H9 (cell line): ENCODE data around the gene WDR82. TPM values are rescaled to one million over a fixed set of nuclear protein-coding genes. Genes with fewer than 3 reads are reported as not detected.

Experiments
- DNase-seq: peaks from one replicate; pipeline ENCODE4 v3.0.0-alpha.2; 2017
- H2AFZ ChIP-seq: one replicate; pipeline ENCODE4 v1.6.1; 2013; ENCODE audit warnings: mild to moderate bottlenecking, low read length, control low read depth, moderate library complexity
- H2AK5ac ChIP-seq: 2 replicates; pipeline ENCODE4 v1.6.1; 2013; ENCODE audit warnings: low read length, control low read depth, mixed read lengths; ENCODE audit not compliant: insufficient read length
- H2BK120ac ChIP-seq: one replicate; pipeline ENCODE4 v1.6.1; 2013; ENCODE audit warnings: low read depth, mild to moderate bottlenecking, low read length, control low read depth, inconsistent platforms; ENCODE audit not compliant: poor library complexity, severe bottlenecking
- H2BK12ac ChIP-seq: 2 replicates; pipeline ENCODE4 v1.6.1; 2013; ENCODE audit warnings: low read length, control low read depth, mixed read lengths, low read depth; ENCODE audit not compliant: insufficient read length
- H2BK15ac ChIP-seq: 2 replicates; pipeline ENCODE4 v1.6.1; 2013; ENCODE audit warnings: low read depth, low read length, control low read depth
- H2BK20ac ChIP-seq: one replicate; pipeline ENCODE4 v1.6.1; 2013; ENCODE audit warnings: low read depth, mild to moderate bottlenecking, low read length, control low read depth, inconsistent platforms; ENCODE audit not compliant: poor library complexity, severe bottlenecking
- H2BK5ac ChIP-seq: 2 replicates; pipeline ENCODE4 v1.6.1; 2013; ENCODE audit warnings: low read length, control low read depth, mixed read lengths; ENCODE audit not compliant: insufficient read length
- H3K14ac ChIP-seq: 2 replicates; pipeline ENCODE4 v1.6.1; 2013; ENCODE audit warnings: low read length, control low read depth; ENCODE audit not compliant: insufficient read depth
- H3K18ac ChIP-seq: 2 replicates; pipeline ENCODE4 v1.6.1; 2013; ENCODE audit warnings: low read depth, mild to moderate bottlenecking, mixed read lengths, low read length, control low read depth; ENCODE audit not compliant: insufficient read length
- H3K23ac ChIP-seq: 2 replicates; pipeline ENCODE4 v1.6.1; 2013; ENCODE audit warnings: low read length, control low read depth, mixed read lengths, low read depth; ENCODE audit not compliant: insufficient read length
- H3K23me2 ChIP-seq: 2 replicates; pipeline ENCODE4 v1.6.1; 2013; ENCODE audit warnings: low read depth, mild to moderate bottlenecking, mixed read lengths, low read length, control low read depth; ENCODE audit not compliant: insufficient read length, poor library complexity, severe bottlenecking
- H3K27ac ChIP-seq: 2 replicates; pipeline ENCODE4 v1.5.1; 2013; ENCODE audit warnings: low read length, control low read depth, mixed read lengths, low read depth; ENCODE audit not compliant: insufficient read length
- H3K27me3 ChIP-seq: 2 replicates; pipeline ENCODE4 v1.6.1; 2013; ENCODE audit warnings: low read length, control low read depth, inconsistent platforms; ENCODE audit not compliant: insufficient read depth
- H3K4ac ChIP-seq: 2 replicates; pipeline ENCODE4 v1.6.1; 2013; ENCODE audit warnings: low read depth, mild to moderate bottlenecking, control low read depth, inconsistent platforms, low read length, moderate library complexity
- H3K4me1 ChIP-seq: 2 replicates; pipeline ENCODE4 v1.6.1; 2013; ENCODE audit warnings: low read length, control low read depth, inconsistent platforms; ENCODE audit not compliant: insufficient read depth
- H3K4me2 ChIP-seq: 2 replicates; pipeline ENCODE4 v1.6.1; 2013; ENCODE audit warnings: low read length, control low read depth, mixed read lengths; ENCODE audit not compliant: insufficient read length, insufficient read depth
- H3K56ac ChIP-seq: 2 replicates; pipeline ENCODE4 v1.6.1; 2013; ENCODE audit warnings: low read depth, mild to moderate bottlenecking, mixed read lengths, low read length, control low read depth; ENCODE audit not compliant: insufficient read length
- H3K79me1 ChIP-seq: 2 replicates; pipeline ENCODE4 v1.6.1; 2013; ENCODE audit warnings: low read depth, mild to moderate bottlenecking, moderate library complexity, low read length, control low read depth, inconsistent platforms; ENCODE audit not compliant: insufficient read depth, poor library complexity, severe bottlenecking
- H3K79me2 ChIP-seq: 2 replicates; pipeline ENCODE4 v1.6.1; 2013; ENCODE audit warnings: low read length, control low read depth, inconsistent platforms; ENCODE audit not compliant: insufficient read depth
- H3K9ac ChIP-seq: 2 replicates; pipeline ENCODE4 v1.6.1; 2013; ENCODE audit warnings: low read length, control low read depth, mixed read lengths; ENCODE audit not compliant: insufficient read length; ENCODE audit errors: extremely low read depth
- H3K9me3 ChIP-seq: one replicate; pipeline ENCODE4 v1.6.1; 2013; ENCODE audit warnings: low read depth, low read length, inconsistent platforms; ENCODE audit not compliant: control insufficient read depth
- H3T11ph ChIP-seq: one replicate; pipeline ENCODE4 v1.6.1; 2013; ENCODE audit warnings: mild to moderate bottlenecking, low read length, control low read depth, inconsistent platforms
- H4K20me1 ChIP-seq: one replicate; pipeline ENCODE4 v1.6.1; 2013; ENCODE audit not compliant: control insufficient read depth, insufficient read length, insufficient read depth
- H4K5ac ChIP-seq: 2 replicates; pipeline ENCODE4 v1.6.1; 2013; ENCODE audit warnings: low read depth, mild to moderate bottlenecking, mixed read lengths, low read length, control low read depth; ENCODE audit not compliant: insufficient read length
- H4K8ac ChIP-seq: replicated peaks from 2 replicates; pipeline ENCODE4 v1.6.1; 2013; ENCODE audit warnings: low read length, control low read depth, mixed read lengths, low read depth; ENCODE audit not compliant: insufficient read length
- H4K91ac ChIP-seq: 2 replicates; pipeline ENCODE4 v1.6.1; 2013; ENCODE audit warnings: low read depth, mild to moderate bottlenecking, moderate library complexity, mixed read lengths, low read length, control low read depth; ENCODE audit not compliant: insufficient read length
- H3K27ac Mint-ChIP-seq, 3 experiments: 2 replicates in 2 of 3; 3 replicates in 1 of 3; pipeline ENCODE4 v1.8.0; 2020 to 2021; ENCODE audit warnings: mixed read lengths in 3 of 3, mild to moderate bottlenecking in 1 of 3, moderate library complexity in 1 of 3
- H3K27me3 Mint-ChIP-seq: 2 replicates; pipeline ENCODE4 v1.8.0; 2021; ENCODE audit warnings: low read depth, mild to moderate bottlenecking, moderate library complexity, mixed read lengths
- H3K36me3 Mint-ChIP-seq, 3 experiments: 2 replicates in 2 of 3; 3 replicates in 1 of 3; pipeline ENCODE4 v1.8.0; 2020 to 2021; ENCODE audit warnings: low read depth in 3 of 3, mixed read lengths in 3 of 3; ENCODE audit not compliant: insufficient read depth in 1 of 3
- H3K4me1 Mint-ChIP-seq, 2 experiments: 2 replicates each; pipeline ENCODE4 v1.8.0; 2020; ENCODE audit warnings: mixed read lengths in 2 of 2
- H3K4me3 Mint-ChIP-seq, 2 experiments: 2 replicates in 1 of 2; 3 replicates in 1 of 2; pipeline ENCODE4 v1.8.0; 2020 to 2021; ENCODE audit warnings: mild to moderate bottlenecking in 2 of 2, mixed read lengths in 2 of 2, moderate library complexity in 1 of 2
- H3K9me3 Mint-ChIP-seq, 2 experiments: 2 replicates in 1 of 2; 3 replicates in 1 of 2; pipeline ENCODE4 v1.8.0; 2020; ENCODE audit warnings: mild to moderate bottlenecking in 2 of 2, mixed read lengths in 2 of 2, moderate library complexity in 1 of 2
- CTCF ChIP-seq: fragments of 200-600 bp; sonication (generic); conservative IDR thresholded peaks from 3 replicates; pipeline ENCODE4 v1.8.0; 2021; ENCODE audit warnings: antibody characterized with exemption, mild to moderate bottlenecking
- WGBS: extraction: QIAGEN DNeasy Blood & Tissue Kit; methylation state at CpG from one replicate; pipeline ENCODE4 v1.1.7; 2013; ENCODE audit warnings: missing lambda C conversion rate, low lambda C conversion rate, mixed read lengths; ENCODE audit not compliant: insufficient read length; ENCODE audit errors: extremely low coverage; 5-methylcytosine and 5-hydroxymethylcytosine counted together
- total RNA-seq: library from RNA; stranded (reverse); gene quantifications from 2 replicates; pipeline ENCODE4 v1.2.1, GENCODE V29; 2021

Gene WDR82
- total RNA-seq, 1 experiment from 2014 or later: 83.1 TPM

- no peak overlapping the region for H4K91ac ChIP-seq
- H2BK5ac ChIP-seq: no peak overlapping the region
- no CpG with 5 or more reads among the region's 4 CpGs for WGBS
- no peaks in the 10 kb centered on the region for H3K9me3 ChIP-seq
- H2BK15ac ChIP-seq: no peak overlapping the region
- no peaks in the 10 kb centered on the region for H4K20me1 ChIP-seq
- no peaks in the 10 kb centered on the region for H3K23me2 ChIP-seq
- H2AK5ac ChIP-seq: no peak overlapping the region
- H3T11ph ChIP-seq: no peak overlapping the region
- no peaks in the 10 kb centered on the region for H3K79me2 ChIP-seq
- no peak overlapping the region for H4K5ac ChIP-seq
- no peak for TF ChIP-seq CTCF
- H3K23ac ChIP-seq: no peak overlapping the region
- no peak overlapping the region for H2BK20ac ChIP-seq
- no peaks in the 10 kb centered on the region for H3K4me1 ChIP-seq
- H3K27me3 Mint-ChIP-seq: no peaks in the 10 kb centered on the region
- no peaks in the 10 kb centered on the region for H3K4me1 Mint-ChIP-seq
- H4K8ac ChIP-seq: no peak overlapping the region
- no peak overlapping the region for H3K9ac ChIP-seq
- no peak overlapping the region for H3K4me2 ChIP-seq
- H3K36me3 Mint-ChIP-seq: peaks cover 48 to 98% (median 95%) of the 10 kb centered on the region in 3 experiments; a peak in 6 of 7 replicates
- H3K4me3 Mint-ChIP-seq: no peak overlapping the region
- no peak overlapping the region for H2BK120ac ChIP-seq
- H2BK12ac ChIP-seq: no peak overlapping the region
- no peaks in the 10 kb centered on the region for H3K79me1 ChIP-seq
- no peak for DNase-seq
- H3K27me3 ChIP-seq: no peaks in the 10 kb centered on the region
- no peak overlapping the region for H3K18ac ChIP-seq
- no peak overlapping the region for H3K27ac ChIP-seq
- H3K27ac Mint-ChIP-seq: no peak overlapping the region
- H3K9me3 Mint-ChIP-seq: no peaks in the 10 kb centered on the region
- H3K14ac ChIP-seq: no peak overlapping the region
- H2AFZ ChIP-seq: no peak overlapping the region
- H3K4ac ChIP-seq: no peak overlapping the region
- H3K56ac ChIP-seq: no peak overlapping the region
Observed at GRCh38 chr3:52208556-52208955, 69.9 kb downstream of the WDR82 start.
